Neuronal stem cell (in vitro differentiated cells): ENCODE data around the gene PLEKHH1.
A peak's percentile ranks its signal among the peaks of the same experiment; 100 is the strongest.

Experiments used
- DNase-seq: peaks from one replicate; pipeline ENCODE4 v3.0.0-alpha.2; 2013; ENCODE audit warnings: low spot score
- H2AFZ ChIP-seq: one replicate; pipeline ENCODE4 v1.6.1; 2013; ENCODE audit warnings: mild to moderate bottlenecking, low read length, inconsistent platforms
- H2AK5ac ChIP-seq: 2 replicates; pipeline ENCODE4 v1.6.1; 2013; ENCODE audit warnings: low read depth, mild to moderate bottlenecking, inconsistent platforms, low read length, moderate library complexity, mixed read lengths
- H2BK120ac ChIP-seq: 2 replicates; pipeline ENCODE4 v1.6.1; 2013; ENCODE audit warnings: low read depth, mild to moderate bottlenecking, inconsistent platforms, low read length, moderate library complexity, mixed read lengths
- H2BK12ac ChIP-seq: one replicate; pipeline ENCODE4 v1.6.1; 2013; ENCODE audit warnings: low read length, inconsistent platforms
- H2BK15ac ChIP-seq: 2 replicates; pipeline ENCODE4 v1.6.1; 2013; ENCODE audit warnings: mild to moderate bottlenecking, low read length, inconsistent platforms, mixed read lengths
- H2BK5ac ChIP-seq: one replicate; pipeline ENCODE4 v1.6.1; 2013; ENCODE audit warnings: inconsistent platforms, mild to moderate bottlenecking, low read length, moderate library complexity
- H3K14ac ChIP-seq: one replicate; pipeline ENCODE4 v1.6.1; 2013; ENCODE audit warnings: low read length, inconsistent platforms
- H3K18ac ChIP-seq: 2 replicates; pipeline ENCODE4 v1.6.1; 2013; ENCODE audit warnings: low read length, inconsistent platforms
- H3K23ac ChIP-seq: 2 replicates; pipeline ENCODE4 v1.6.1; 2013; ENCODE audit warnings: low read depth, mild to moderate bottlenecking, mixed read lengths, low read length, inconsistent platforms; ENCODE audit not compliant: poor library complexity
- H3K27ac ChIP-seq: replicated peaks from 3 replicates; pipeline ENCODE4 v1.5.1; 2013; ENCODE audit warnings: low read length, inconsistent platforms
- H3K27me3 ChIP-seq, 3 experiments: 2 replicates each; pipeline ENCODE4 v1.6.1; 2013; ENCODE audit warnings: low read length in 3 of 3, mild to moderate bottlenecking in 2 of 3, inconsistent platforms in 1 of 3, low read depth in 1 of 3, mixed read lengths in 1 of 3, moderate library complexity in 1 of 3; ENCODE audit not compliant: control insufficient read depth in 3 of 3, insufficient read depth in 3 of 3
- H3K36me3 ChIP-seq, 2 donors: replicated peaks in 1 of 2; 2 replicates each; pipeline ENCODE4 v1.6.1; 2013; ENCODE audit warnings: low read length in 2 of 2; ENCODE audit not compliant: control insufficient read depth in 2 of 2, insufficient read depth in 2 of 2
- H3K4ac ChIP-seq: 2 replicates; pipeline ENCODE4 v1.6.1; 2013; ENCODE audit warnings: inconsistent platforms, mild to moderate bottlenecking, low read length, moderate library complexity
- H3K4me1 ChIP-seq, 2 donors: 1 replicate in 1 of 2; 2 replicates in 1 of 2; pipeline ENCODE4 v1.6.1; 2013; ENCODE audit warnings: low read length in 2 of 2, low read depth in 1 of 2; ENCODE audit not compliant: control insufficient read depth in 2 of 2, insufficient read depth in 1 of 2
- H3K4me2 ChIP-seq: one replicate; pipeline ENCODE4 v1.6.1; 2013; ENCODE audit warnings: mild to moderate bottlenecking, low read length, inconsistent platforms; ENCODE audit not compliant: insufficient read depth, poor library complexity, severe bottlenecking
- H3K4me3 ChIP-seq, 2 donors: 2 replicates each; pipeline ENCODE4 v1.5.1; 2013; ENCODE audit warnings: low read length in 2 of 2, mild to moderate bottlenecking in 2 of 2, inconsistent platforms in 1 of 2, moderate library complexity in 1 of 2
- H3K79me1 ChIP-seq: one replicate; pipeline ENCODE4 v1.6.1; 2013; ENCODE audit warnings: low read depth, mild to moderate bottlenecking, inconsistent platforms, low read length, moderate library complexity
- H3K9ac ChIP-seq: one replicate; pipeline ENCODE4 v1.6.1; 2013; ENCODE audit warnings: mild to moderate bottlenecking, low read depth, low read length, inconsistent platforms; ENCODE audit not compliant: poor library complexity
- H3K9me3 ChIP-seq, 2 donors: replicated peaks in 1 of 2; 2 replicates each; pipeline versions ENCODE3 to v1.6.1; 2013; ENCODE audit warnings: low read length in 2 of 2, mild to moderate bottlenecking in 2 of 2, inconsistent platforms in 1 of 2, low read depth in 1 of 2, mixed read lengths in 1 of 2, moderate library complexity in 1 of 2; ENCODE audit not compliant: control insufficient read depth in 2 of 2, insufficient read depth in 1 of 2
- H4K8ac ChIP-seq: one replicate; pipeline ENCODE4 v1.6.1; 2013; ENCODE audit warnings: low read depth, mild to moderate bottlenecking, inconsistent platforms, low read length, moderate library complexity
- H4K91ac ChIP-seq: one replicate; pipeline ENCODE4 v1.6.1; 2013; ENCODE audit warnings: low read length, low read depth, mild to moderate bottlenecking, inconsistent platforms; ENCODE audit not compliant: poor library complexity
- WGBS, 2 donors: extraction: QIAGEN DNeasy Blood & Tissue Kit; methylation state at CpG; one replicate each; pipeline ENCODE4 v1.1.7; 2013; ENCODE audit warnings: missing lambda C conversion rate in 2 of 2, mixed read lengths in 1 of 2; ENCODE audit not compliant: insufficient read length in 2 of 2, insufficient replicate concordance in 1 of 2; ENCODE audit errors: extremely low coverage in 2 of 2; 5-methylcytosine and 5-hydroxymethylcytosine counted together

Gene PLEKHH1

DNA sequence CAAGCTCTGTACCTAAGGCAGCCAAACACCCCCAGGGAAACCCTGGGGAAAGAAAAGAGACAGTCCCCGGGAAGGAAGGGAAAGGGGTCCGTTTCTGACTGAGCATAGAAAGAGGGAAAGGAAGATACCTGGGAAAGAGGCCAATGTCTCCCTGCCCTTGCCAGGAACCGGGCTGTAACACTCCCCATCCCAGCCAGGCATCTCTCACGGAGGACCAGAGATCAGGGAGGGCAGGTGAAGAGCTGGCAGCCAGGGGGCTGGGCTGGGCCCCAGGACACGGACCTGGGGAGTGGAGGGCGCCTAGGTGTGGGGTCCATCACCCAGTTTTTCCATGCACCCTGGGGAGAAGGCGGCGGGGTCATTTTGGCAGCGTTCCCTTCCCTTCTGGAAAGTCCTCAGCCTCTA lies 18.9 kb upstream of the PLEKHH1 start:
- H3K4ac ChIP-seq: no peak overlapping the region
- peak overlapping the region in 1 of 2 donors; percentile 45 for H3K4me3 ChIP-seq
- H3K9ac ChIP-seq: no peak overlapping the region
- no peak overlapping the region for H3K23ac ChIP-seq
- no peak overlapping the region for H2BK5ac ChIP-seq
- no peaks in the 10 kb centered on the region for H3K79me1 ChIP-seq
- no peaks in the 10 kb centered on the region for H3K36me3 ChIP-seq
- no peak for DNase-seq
- H3K4me2 ChIP-seq: peak overlapping the region; percentile 92
- WGBS, 2 donors: no CpG with 5 or more reads among the region's 9 CpGs
- H4K8ac ChIP-seq: no peak overlapping the region
- H2BK12ac ChIP-seq: no peak overlapping the region
- peaks cover 3 to 6% of the 10 kb centered on the region in 2 donors for H3K4me1 ChIP-seq
- no peak overlapping the region for H3K27ac ChIP-seq
- H3K9me3 ChIP-seq: no peaks in the 10 kb centered on the region
- H3K27me3 ChIP-seq: peaks cover 2 to 85% (median 49%) of the 10 kb centered on the region in 3 experiments
- H3K18ac ChIP-seq: peak overlapping the region; percentile 12
- H4K91ac ChIP-seq: no peak overlapping the region
- no peak overlapping the region for H2BK120ac ChIP-seq
- peak overlapping the region; percentile 34 for H2BK15ac ChIP-seq
- peak overlapping the region; percentile 19 for H2AK5ac ChIP-seq
- no peak overlapping the region for H2AFZ ChIP-seq
- H3K14ac ChIP-seq: no peak overlapping the region

DNA sequence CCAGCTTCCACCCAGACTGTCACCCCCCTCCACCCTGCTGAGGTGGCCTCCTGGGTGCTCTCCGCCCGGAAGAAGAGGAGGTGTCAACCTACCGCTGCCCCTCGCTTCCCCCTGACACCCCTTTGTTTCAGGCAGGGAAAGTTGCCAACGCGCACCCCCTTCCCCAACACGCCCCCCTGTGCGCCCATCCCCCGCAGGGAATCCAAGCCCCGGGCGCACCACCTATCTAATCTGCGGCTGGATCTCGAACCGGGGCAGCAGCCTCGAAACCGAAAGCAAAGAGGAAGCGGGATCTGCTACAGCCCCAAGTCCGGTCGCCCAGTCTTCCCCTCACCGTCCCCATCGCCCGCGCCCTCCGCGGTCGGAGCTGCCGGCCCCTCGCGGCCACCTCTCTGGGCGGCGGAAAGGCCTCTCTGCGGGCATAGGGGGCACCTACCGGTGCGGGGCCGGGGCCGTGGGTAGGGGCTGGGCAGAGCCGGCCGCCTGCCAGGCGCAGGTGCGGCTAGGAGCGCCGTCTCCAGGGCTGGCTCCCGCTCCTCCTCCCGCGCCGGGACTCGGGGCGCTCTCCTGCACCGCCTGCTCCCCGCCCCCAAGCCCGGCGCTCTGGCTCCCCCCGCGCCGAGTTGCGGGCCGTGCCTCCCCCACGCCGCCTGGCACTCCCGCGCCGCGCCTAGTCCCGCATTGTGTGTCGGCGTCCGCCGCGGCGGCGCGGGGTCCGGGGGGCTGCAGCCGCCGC lies 18.3 kb upstream of the PLEKHH1 start:
- Histone ChIP-seq H2BK15ac (peak overlapping the region; percentile 12), H2BK120ac (no peak overlapping the region), H4K91ac (no peak overlapping the region), H3K4me1 (peaks cover 3 to 6% of the 10 kb centered on the region in 2 donors), H3K4me3 (peak overlapping the region; percentile 45 to 82), H3K18ac (peak overlapping the region; percentile 73), H2BK5ac (no peak overlapping the region), H3K36me3 (no peaks in the 10 kb centered on the region), H3K23ac (no peak overlapping the region), H2AFZ (peak overlapping the region; percentile 93), H3K14ac (peak overlapping the region; percentile 31), H3K79me1 (no peaks in the 10 kb centered on the region), H3K4ac (no peak overlapping the region), H3K9me3 (no peaks in the 10 kb centered on the region), H4K8ac (no peak overlapping the region), H3K9ac (peak overlapping the region; percentile 60), H3K27me3 (peaks cover 2 to 91% (median 51%) of the 10 kb centered on the region in 3 experiments), H2AK5ac (peak overlapping the region; percentile 19), H3K27ac (no peak overlapping the region), H2BK12ac (no peak overlapping the region), H3K4me2 (peak overlapping the region; percentile 92)
- DNase-seq: no peak
- no CpG with 5 or more reads among the region's 75 CpGs for WGBS, 2 donors

DNA sequence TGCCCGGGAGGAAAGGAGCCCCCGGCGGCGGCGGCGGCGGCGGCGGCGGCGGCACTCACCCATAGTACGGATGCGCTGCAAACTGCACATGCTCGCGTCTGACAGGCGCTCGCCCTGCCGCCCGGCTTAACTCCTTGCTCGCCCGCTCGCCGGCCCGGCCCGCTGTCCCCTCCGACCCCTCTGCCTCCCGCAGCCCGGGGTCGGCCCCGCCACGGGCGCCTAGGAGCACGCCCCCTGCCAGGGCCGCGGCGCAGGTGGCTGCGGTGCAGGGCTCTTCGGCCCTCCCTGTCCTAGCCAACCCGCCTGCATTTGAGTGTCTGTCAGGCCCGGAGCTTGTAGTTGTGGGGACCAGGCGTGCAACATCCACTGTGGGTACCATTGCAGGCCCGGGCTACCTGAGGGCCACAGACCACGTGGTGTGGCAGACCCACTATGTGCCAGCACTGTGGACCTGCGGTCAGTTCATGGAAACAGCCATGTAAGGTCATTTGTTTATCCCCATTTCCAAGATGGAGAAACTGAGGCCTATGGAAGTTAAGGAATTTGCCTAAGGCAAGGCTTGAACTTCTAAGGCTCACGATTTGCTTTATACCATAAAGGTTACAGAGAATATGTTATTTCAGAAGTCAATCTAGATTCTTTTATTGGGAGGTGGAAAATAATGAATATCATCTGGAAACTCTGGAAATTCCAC lies 17.6 kb upstream of the PLEKHH1 start:
- no peak overlapping the region for H4K8ac ChIP-seq
- H3K4ac ChIP-seq: no peak overlapping the region
- H3K27me3 ChIP-seq: peaks cover 2 to 97% (median 51%) of the 10 kb centered on the region in 3 experiments
- H3K27ac ChIP-seq: no peak overlapping the region
- peak overlapping the region; percentile 46 for H3K9ac ChIP-seq
- no peaks in the 10 kb centered on the region for H3K79me1 ChIP-seq
- no peak overlapping the region for H2BK120ac ChIP-seq
- H3K9me3 ChIP-seq: no peaks in the 10 kb centered on the region
- H2BK5ac ChIP-seq: no peak overlapping the region
- H3K4me2 ChIP-seq: peak overlapping the region; percentile 92
- H3K18ac ChIP-seq: peak overlapping the region; percentile 25
- DNase-seq: no peak
- peak overlapping the region; percentile 93 for H2AFZ ChIP-seq
- H3K4me1 ChIP-seq: peaks cover 3 to 6% of the 10 kb centered on the region in 2 donors
- no peak overlapping the region for H4K91ac ChIP-seq
- WGBS, 2 donors: no CpG with 5 or more reads among the region's 45 CpGs
- H2AK5ac ChIP-seq: no peak overlapping the region
- no peak overlapping the region for H2BK12ac ChIP-seq
- H3K4me3 ChIP-seq: peak overlapping the region; percentile 45 to 82
- H2BK15ac ChIP-seq: no peak overlapping the region
- peak overlapping the region; percentile 31 for H3K23ac ChIP-seq
- H3K14ac ChIP-seq: no peak overlapping the region
- H3K36me3 ChIP-seq: no peaks in the 10 kb centered on the region

DNA sequence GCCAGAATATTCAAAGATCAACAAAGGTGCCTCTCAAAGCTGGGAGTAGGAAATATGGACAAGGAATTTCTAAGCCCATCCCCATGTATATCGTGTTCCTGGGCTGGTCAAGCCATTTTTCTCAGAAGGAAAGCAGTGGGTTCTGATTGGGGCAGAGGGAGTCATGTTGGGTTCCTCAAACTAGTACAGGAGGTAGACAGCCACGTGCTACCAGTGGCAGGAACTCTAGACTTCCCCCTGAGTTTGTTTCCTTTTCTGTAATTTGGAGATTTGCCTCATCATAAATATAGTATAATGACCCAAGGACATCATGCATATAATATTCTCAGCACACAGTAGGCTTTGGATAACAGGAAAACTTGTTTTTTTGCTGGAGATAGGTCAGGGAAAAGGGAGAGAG lies 16.4 kb upstream of the PLEKHH1 start:
- peaks cover 0 to 3% of the 10 kb centered on the region in 2 donors for H3K4me1 ChIP-seq
- H3K4ac ChIP-seq: no peak overlapping the region
- H2BK12ac ChIP-seq: no peak overlapping the region
- H3K9ac ChIP-seq: no peak overlapping the region
- no peak overlapping the region for H3K4me3 ChIP-seq
- no peak overlapping the region for H2AK5ac ChIP-seq
- DNase-seq: no peak
- H3K9me3 ChIP-seq: peaks cover 0 to 3% of the 10 kb centered on the region in 2 donors
- H3K18ac ChIP-seq: no peak overlapping the region
- no peak overlapping the region for H3K27ac ChIP-seq
- no peak overlapping the region for H2BK120ac ChIP-seq
- H3K36me3 ChIP-seq: no peaks in the 10 kb centered on the region
- no peak overlapping the region for H3K23ac ChIP-seq
- H4K91ac ChIP-seq: no peak overlapping the region
- H3K27me3 ChIP-seq: peaks cover 2 to 99% (median 49%) of the 10 kb centered on the region in 3 experiments
- no peaks in the 10 kb centered on the region for H3K79me1 ChIP-seq
- H2BK5ac ChIP-seq: no peak overlapping the region
- no peak overlapping the region for H4K8ac ChIP-seq
- H2AFZ ChIP-seq: no peak overlapping the region
- no peak overlapping the region for H3K14ac ChIP-seq
- H3K4me2 ChIP-seq: no peak overlapping the region
- WGBS, 2 donors: no CpG with 5 or more reads among the region's 2 CpGs
- H2BK15ac ChIP-seq: no peak overlapping the region
